HG03442 (cell line): ENCODE measurements around the gene ANKRD39.

Source experiments
- ATAC-seq: cut with Tn5 transposase; IDR thresholded peaks from one replicate; pipeline ENCODE4 v1.9.1; 2021; ENCODE audit warnings: mild to moderate bottlenecking, moderate library complexity; ENCODE audit not compliant: unreplicated experiment

Gene ANKRD39

DNA sequence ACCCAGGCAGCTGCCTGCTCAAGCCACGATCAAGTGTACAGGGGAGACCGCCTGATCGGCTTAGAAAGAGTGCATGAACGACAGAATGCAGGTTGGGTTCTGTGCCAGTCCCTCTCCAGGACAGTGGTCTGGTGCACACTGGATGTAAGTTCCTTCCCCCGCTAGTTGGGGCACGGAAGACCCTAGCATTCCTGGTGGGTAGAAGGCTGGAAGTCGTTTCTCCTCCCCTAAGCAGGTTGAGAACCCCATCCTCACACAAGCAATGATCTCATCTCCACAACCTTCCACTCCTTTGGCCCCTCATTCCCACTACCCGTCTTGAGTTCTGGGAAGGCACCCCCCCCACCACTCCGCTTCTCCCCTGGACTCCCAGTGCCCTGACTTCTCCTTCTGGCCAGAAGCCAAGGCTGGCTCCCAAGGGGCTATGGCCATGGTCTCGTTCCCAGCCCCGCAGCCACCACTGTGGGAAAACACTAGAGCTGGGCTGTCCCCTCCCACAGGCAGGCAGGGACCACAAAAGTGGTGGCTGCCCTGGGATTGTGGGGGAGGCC lies 1.4 kb upstream of the ANKRD39 start:
- no peak for ATAC-seq

DNA sequence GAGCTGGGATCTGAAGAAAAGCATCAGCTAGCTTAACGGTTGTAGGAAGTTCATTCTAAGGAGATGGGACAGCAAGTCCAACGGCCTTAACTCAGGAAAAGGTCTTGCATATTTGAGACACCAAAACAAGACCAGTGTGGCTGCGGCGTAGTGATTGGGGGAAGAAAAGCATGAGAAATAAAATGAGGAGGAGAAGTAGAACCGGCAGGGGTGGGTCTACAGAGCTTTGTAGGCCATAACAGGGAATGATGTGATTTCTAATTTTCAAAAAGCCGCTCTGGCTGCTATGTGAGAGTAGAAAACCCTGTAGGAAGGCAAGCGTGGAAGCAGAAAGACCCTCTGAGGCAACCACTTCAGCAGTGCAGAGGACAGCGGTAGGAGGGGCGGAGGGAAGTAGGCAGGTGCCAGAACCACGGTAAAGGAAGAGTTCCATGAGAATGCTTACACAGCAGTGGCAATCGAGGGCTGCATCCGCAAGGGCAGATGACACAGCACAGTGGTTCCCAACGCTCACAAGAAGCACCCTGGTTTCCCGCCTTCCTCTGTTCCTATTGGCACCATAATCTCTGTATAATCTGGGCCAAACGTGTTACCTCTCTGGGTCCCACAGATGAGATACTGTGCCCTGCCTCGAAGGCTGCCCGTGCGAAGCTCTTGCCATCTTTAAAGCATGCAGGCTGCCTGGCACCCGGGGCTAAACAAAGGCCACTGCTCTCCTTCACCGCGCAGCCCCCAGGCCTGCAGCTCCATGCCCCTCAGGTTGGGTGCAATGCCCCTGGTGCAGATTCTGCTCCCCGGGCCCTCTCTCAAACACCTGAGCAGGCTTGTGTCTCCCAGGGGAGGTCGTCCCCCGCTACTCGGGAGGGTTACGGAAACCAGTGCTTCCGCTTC lies 795 bp downstream of the ANKRD39 start:
- peak; percentile 19 for ATAC-seq

DNA sequence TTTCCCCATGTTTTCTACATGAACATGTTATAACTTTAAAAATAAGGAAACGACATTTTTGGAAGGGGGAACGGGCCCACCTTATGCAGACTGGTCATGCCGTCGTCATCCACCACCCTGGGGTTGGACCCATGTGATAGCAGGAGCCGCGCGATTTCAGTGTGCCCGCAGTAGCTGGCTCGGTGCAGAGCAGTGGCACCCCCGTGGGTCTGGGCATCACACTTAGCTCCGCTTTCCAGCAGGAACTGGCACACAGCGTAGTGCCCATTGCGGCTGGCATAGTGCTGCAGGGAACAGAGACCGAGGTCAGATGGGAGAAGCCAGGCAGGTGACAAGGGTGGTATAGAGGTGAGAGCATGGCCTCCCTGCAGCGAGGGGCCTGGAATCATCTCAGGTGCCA lies 4.5 kb downstream of the ANKRD39 start:
- no peak for ATAC-seq

DNA sequence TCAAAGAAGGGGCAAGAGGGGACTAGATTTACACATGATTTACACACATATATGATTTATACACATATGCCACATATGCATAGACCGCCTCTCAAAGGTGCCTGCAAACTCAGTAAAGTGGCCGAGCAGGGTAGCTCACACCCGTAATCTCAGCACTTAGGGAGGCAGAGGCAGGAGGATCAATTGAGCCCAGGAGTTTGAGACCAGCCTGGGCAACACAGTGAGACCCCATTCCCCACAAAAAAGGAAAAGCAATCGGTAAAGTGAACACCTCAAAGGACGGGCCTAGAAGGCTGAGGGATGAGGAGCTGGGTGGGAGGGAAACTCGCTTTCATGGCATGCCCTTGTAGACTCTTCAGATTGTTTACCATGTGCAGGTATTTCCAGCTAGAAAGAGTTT lies 5.1 kb downstream of the ANKRD39 start:
- ATAC-seq, result no peak

DNA sequence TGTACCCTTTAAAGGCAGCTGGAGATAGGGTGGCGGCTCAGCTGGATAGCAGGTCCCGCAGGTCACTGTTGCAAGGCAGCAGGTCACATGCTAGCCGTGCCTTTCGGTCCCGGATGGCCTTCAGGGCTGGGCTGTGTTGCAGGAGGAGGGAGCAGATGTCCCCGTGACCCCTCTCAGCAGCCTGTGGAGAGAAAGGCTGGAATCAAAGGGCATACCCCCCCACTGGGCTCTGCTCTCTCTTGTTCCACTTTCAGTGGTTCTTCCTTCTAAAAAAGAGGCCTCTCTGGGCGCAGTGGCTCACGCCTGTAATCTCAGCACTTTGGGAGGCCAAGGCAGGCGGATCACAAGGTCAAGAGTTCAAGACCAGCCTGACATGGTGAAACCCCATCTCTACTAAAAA lies 9.6 kb downstream of the ANKRD39 start:
- ATAC-seq, result no peak

DNA sequence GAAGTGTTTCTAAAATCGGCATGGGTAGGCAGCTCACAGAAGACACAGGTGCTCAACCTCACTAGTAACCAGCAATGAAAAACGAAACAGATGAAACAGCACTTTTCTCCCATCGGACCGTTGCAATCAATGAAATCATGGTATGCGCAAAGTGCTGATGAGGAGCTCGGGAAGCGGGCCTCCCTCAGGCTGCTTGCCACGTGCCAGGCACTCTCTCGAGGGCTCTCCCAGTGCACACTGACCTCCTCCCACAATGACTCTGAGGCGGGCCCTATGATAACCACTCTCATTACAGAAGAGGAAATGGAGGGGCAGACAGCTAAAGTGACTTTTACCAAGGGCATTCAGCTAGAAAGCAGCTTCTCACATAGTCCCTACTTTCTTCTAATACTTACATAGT lies 10.2 kb downstream of the ANKRD39 start:
- no peak for ATAC-seq

DNA sequence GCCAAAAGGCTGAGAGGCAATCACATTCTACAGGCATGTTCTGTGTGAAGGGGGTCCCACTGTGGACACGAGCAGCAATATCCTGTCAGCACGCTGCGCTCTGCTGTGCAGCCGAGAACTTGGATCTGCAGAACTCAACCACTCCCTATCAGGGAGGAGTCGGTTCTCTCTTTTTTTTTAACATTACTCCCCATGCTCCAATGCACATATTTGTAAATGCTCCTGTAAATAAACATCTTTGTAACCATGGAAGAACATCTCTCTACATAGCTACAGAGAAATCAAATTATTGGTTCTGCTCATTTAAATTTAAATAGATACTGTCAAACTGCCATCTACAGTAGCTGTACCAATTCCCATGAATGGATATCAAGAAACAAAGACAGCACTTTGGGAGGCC lies 11.0 kb downstream of the ANKRD39 start:
- ATAC-seq, result no peak

DNA sequence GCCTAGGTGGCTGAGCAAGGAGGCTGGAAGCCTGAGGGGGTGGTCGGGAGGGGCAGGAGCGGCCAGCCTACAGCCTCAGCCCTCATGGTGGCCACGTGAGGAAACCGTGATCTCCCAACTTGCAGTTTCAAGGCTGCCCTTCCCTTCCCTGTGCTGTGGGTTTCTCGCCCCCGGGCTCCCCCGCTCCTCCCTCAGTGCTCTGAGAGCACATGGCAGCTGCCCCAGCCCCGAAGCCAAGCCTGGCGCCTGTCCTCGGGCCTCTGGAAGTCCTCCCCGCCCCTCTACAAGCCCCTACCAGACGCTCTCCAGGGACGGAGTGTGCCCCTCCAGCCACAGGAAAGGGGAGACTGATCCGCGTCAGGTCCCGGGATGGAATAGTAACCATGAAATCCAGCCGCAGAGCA lies 13.4 kb downstream of the ANKRD39 start:
- no peak for ATAC-seq

DNA sequence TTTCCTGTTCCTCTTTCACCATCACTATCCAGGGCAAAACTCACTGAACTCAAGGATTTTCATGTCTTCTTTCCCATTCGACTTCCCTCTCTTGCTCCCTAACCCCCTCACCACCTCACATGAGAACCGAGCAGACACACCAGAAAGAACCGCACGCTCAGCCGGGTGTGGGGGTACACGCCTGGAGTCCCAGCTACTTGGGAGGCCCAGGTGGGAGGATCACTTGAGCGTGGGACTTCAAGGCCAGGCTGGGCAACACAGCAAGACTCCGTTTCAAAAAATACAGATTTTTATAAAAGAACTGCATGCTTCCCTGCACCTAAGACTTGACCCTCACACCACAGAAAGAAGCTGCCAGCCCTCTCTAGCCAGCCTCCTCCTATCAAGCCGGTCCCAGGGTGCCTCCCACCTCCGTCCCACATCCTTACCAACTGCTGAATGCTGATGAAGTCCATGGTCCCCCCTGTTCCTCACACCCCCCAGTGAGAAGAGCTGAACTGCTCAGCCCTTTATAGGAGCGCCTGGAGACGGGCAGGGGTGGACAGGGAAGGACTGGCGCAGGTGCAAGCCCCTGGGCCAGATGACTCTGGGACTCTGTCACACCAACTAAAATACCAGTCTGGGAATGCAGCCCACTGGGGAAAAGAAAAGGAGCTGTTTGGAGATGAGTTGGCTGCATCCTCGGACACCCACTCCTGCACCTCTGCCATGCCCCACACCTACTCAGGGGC lies 14.1 kb downstream of the ANKRD39 start, which contains the start of gene ANKRD23:
Gene ANKRD23, minus strand, starts transcription at position 484 of the 731 bp plus-strand sequence. Its CDS starts 29 bp downstream, at position 455.
- no peak for ATAC-seq

DNA sequence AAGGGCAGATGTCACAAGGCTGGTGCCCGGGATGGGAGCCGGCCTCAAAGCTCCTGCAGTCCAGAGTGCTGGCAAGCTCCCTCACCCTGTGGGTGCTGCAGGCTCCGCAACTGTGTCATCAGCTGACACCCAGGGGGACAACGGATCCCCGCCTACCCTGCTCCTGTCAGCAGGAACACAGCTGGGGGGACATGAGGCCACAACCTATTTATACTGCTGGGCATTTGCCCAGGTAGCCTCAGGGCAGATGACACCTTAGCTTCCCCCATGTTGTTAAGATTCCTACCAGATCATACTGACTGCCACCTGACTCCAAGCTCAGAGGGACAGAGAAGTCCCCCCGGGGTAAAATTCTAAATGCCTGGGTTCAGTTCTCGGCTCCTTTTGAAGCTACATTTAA lies 15.2 kb downstream of the ANKRD39 start:
- ATAC-seq, result no peak

DNA sequence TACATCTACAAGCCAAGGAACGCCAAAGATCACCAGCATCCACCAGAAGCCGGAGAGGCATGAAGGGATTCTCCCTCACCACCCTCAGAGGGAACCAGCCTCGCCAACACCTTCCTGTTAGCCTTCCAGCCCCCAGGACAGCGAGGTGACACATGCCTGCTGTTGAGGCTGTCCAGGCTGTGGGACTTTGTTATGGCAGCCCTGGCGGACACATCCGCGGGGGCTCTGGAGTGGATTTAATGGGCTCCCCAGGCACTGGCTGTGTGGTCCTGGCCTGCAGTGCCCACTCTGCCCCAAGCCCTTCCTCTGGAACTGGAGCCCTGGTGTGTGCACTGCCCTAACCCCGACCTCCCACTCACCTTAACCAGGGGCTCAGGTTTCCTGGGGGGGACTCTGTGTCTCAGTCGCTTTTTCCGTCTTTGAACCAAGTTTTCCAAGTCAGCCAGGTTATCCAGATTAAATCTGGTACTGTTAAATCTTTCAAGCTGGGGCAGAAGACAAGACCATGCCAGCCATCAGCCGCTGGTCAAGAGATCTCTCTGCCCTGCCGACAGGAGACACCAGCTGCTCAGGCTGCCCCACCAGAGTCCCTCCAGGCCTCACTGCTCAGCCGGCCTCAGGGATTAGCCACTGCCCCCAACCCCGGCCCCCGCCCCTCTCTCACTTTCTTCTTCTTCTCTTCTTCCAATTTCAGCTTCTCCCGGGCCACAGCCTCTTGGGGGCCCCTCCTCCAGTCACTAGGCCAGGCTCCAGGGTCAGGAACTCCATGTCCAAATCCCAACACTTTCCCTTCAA lies 15.9 kb downstream of the ANKRD39 start:
- ATAC-seq, result no peak

DNA sequence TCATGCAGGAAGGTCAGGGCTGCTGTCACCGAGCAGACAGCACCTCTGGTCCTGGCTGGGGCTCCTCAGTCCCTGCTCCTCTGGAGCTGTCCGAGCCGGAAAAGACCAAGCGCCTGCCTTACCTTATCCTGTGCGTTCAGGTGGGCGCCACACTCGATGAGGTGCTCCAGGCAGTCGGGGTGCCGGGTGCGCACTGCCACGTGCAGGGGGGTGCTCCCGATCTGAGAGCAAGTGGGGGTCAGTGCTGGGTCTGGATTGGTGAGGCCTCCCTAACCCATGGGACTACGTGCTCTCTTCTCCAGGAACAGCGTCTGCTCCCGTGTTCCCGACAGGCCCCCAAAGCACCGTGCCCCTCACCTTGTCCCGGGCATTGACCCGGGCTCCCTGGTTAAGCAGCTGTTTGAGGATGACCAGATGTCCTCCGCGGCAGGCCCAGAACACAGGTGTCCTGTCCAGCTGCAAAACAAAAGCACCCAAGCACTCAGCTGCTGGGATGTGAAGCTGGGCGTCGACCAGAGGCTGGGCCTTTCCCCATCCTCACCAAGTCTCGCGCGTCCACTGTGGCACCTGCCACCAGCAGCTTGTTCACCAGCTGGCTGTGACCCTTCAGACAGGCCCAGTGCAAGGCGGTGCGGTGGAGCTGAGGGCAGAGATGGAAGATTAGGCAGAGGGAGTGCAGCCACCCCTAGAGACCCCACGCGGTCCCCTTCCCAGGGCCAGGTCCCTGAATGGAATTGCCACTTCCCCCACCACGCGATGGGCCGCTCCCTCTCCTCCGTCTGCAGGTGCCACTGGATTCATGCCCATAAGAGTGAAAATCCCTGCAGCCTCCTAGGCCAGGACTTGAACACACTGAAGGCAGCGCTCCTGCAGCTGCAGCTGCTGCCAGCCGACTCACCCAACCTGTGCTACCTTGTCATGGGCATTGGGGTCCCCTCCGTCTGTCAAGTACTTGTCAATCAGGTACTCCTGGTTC lies 17.7 kb downstream of the ANKRD39 start:
- no peak for ATAC-seq

DNA sequence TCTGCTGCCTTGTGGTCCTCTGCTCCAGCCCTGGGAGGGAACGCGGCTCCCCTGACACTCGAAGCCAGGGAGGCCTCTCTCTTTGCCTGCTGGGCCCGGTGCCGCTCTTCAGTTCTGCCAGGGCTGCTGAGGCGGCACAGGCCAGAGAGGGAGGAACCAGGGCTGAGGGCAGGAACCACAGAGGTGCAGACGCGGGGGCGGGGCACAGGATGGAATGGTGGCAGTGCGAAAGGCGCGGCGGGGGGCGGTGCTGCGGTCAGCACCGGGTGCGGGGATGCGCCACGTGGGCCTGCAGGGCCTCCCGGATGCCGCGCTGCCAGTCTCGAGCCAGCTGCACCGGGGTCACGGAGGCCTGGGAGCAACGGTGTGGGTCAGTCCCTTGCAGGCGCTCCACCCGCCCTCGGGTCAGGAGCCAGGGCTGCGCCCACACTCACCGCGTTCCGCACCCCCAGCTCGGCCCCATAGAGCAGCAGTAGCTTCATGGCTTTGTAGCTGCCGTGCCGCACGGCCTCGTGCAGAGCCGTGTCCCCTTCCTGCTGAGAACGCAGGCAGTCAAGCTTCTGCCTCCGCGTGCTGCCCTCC lies 18.4 kb downstream of the ANKRD39 start:
- peak; percentile 70 for ATAC-seq

DNA sequence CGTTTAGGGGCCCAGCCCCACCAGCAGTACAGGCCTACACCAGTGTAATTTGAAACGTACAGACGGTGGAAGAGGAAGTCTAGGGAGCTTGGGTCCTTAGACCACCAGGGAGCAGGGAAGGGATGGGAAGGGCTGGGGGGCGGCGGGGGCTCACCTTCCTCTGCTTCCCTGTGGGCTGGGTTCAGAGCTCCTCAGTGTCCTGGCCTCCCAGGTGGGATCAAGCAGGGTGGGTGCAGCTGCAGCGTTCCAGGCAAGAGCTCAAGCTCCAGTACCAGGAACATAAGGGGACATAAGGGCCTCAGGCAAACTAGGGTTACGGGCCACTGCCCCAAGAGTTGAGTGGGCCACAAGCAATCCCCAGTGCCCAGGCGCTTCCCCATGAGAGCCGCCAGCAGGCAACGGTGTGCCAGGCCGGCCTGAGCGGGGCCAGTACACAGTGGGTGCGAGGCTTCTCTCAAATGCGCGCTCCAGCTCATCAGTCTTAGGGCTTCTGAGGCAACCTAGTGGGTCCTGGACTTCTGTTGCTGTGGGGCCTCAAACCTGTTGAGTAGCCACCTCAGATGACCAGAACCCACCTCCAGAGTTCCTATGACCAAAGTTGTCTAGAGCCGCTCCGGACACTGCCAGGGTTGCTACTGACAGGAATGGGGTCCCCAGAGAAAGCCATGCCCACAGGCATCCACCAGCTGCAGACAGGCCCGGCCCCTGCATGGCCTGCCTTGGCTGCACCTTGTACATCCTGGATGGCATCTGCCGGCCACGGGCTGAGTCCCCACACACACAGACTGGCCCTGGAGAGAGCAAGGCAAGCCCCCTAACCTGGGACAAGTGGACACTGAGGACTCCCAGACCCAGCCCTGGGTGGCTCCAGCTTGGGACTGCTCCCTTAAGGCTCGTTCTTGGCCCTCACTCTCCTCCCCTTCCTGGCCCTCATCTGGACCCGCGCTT lies 19.2 kb downstream of the ANKRD39 start:
- no peak for ATAC-seq

DNA sequence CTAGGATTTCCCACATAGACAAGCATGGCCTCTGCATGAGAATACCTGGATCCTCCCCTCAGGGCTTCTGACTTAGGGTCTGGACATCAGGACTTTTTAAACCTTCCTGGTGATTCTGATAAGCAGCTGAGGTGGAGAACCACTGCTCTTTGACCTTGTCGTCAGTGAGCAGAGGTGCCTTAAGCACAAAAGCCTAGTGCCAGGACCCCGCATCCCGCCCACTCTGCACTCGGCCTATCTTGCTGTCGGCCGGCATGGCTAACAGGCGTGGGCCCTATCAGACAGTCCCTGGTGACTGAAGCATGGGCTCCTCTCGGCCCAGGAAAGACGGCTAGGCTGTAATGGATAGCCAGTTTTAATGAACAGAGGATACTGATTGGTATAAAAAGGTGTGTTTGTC lies 20.2 kb downstream of the ANKRD39 start:
- no peak for ATAC-seq

DNA sequence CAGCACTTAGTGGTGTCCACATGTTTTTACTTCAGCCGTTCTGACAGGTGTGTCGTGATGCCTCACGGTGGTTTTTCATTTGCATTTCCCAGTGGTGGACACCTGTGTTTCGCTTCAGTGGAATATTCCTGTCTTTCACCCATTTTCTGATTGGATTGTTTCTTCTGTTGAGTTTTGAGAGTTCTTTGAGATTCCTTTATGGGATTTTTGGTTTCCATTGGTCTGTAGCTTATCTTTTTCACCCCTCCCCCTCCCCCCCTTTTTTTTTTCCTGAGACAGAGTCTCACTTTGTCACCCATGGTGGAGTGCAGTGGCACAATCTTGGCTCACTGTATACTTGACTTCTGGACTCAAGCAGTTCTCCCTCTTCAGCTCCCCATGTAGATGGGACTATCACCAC lies 22.0 kb downstream of the ANKRD39 start:
- no peak for ATAC-seq

DNA sequence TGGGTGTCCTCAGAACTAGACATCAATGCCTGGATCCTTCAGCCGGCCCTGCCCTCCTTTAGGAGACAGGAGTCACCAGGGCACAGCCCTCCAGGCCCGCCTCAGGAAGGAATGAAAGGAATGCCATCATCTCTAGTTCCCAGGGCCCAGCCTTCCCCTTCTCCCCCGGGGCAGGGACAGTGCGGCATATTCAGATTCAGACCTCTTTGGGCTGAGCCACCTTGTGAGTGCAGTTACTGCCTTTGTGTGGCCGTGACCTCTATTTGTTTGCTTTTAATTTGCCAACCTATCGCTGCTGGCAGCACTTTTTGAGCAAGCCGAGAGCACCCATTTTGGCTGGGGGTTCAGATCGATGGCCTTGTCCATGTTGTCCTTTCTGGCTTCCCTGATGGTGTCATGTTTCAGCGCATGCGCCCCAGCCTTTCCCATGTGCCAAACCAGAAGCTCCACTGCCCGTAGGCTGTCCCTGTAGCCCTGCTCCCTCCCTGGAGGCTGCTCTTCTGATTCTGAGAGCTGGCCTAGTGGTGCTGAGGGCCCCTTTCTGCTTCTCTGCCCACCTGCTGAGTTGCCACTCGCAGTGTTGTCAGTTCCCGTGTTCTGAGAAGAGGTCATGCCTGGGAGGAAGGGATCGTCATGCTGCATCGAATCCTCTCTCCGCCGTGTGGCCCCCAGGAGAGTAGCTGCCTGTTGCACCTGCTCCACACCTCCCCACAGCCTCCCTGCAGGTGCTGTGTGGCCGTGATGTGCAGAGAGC lies 24.9 kb downstream of the ANKRD39 start:
- ATAC-seq, result no peak

DNA sequence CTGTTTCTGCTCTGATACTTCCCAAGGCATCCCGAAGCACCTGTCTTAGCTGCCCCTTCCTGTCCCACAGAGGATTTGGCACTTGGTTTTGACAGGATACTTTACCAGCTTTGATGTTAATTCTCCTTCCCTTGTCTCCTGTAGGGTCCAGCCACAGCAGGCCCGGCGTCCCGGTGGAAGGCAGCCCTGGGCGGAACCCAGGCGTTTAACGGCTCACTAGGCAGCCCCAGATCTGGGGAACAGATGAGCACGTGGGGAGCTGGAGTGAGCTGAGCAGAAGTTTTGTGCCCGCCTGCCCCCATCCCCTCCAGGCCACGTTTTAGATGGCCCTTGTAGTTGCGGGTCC lies 25.4 kb downstream of the ANKRD39 start:
- ATAC-seq, result no peak
